MM.1S (cell line): Measurements from ENCODE around the gene GDAP1L1.

Source experiments
- DNase-seq: peaks from one replicate; pipeline ENCODE4 v3.0.0-alpha.2; 2015
- H2AFZ ChIP-seq: fragments of 300-600 bp; sonication (generic); 2 replicates; pipeline ENCODE4 v1.6.0; 2016; ENCODE audit warnings: antibody characterized with exemption, low read length
- H3F3A ChIP-seq: fragments of 300-600 bp; sonication (generic); 2 replicates; pipeline ENCODE4 v1.6.1; 2016; ENCODE audit warnings: mild to moderate bottlenecking, antibody characterized with exemption, low read length, moderate library complexity, mixed read lengths; ENCODE audit not compliant: insufficient read depth
- H3K27ac ChIP-seq: fragments of 300-600 bp; sonication (generic); 2 replicates; pipeline ENCODE4 v1.5.1; 2016; ENCODE audit warnings: mild to moderate bottlenecking, low read length
- H3K27me3 ChIP-seq: fragments of 300-600 bp; sonication (generic); replicated peaks from 2 replicates; pipeline ENCODE4 v1.6.0; 2016; ENCODE audit warnings: low read length; ENCODE audit not compliant: insufficient read depth
- H3K36me3 ChIP-seq: fragments of 300-600 bp; sonication (generic); replicated peaks from 2 replicates; pipeline ENCODE4 v1.6.1; 2016; ENCODE audit warnings: mild to moderate bottlenecking, low read length, mixed read lengths; ENCODE audit not compliant: insufficient read depth
- H3K4me1 ChIP-seq: fragments of 300-600 bp; sonication (generic); 2 replicates; pipeline ENCODE4 v1.6.1; 2016; ENCODE audit warnings: low read length, mixed read lengths
- H3K4me2 ChIP-seq: fragments of 300-600 bp; sonication (generic); 2 replicates; pipeline ENCODE4 v1.6.0; 2016; ENCODE audit warnings: low read depth, low read length
- H3K4me3 ChIP-seq: fragments of 300-600 bp; sonication (generic); 2 replicates; pipeline ENCODE4 v1.5.1; 2016; ENCODE audit warnings: low read length, mixed read lengths
- H3K79me2 ChIP-seq: fragments of 300-600 bp; sonication (generic); 2 replicates; pipeline ENCODE4 v1.6.1; 2016; ENCODE audit warnings: mixed run types, low read length, mixed read lengths
- H3K9ac ChIP-seq: fragments of 300-600 bp; sonication (generic); 2 replicates; pipeline ENCODE4 v1.6.1; 2016; ENCODE audit warnings: low read length, mixed read lengths
- H3K9me2 ChIP-seq: fragments of 300-600 bp; sonication (generic); replicated peaks from 2 replicates; pipeline ENCODE4 v1.6.1; 2016; ENCODE audit warnings: mild to moderate bottlenecking, low read length, mixed read lengths; ENCODE audit not compliant: insufficient read depth
- H3K9me3 ChIP-seq: fragments of 300-600 bp; sonication (generic); replicated peaks from 2 replicates; pipeline ENCODE4 v1.6.1; 2016; ENCODE audit warnings: mild to moderate bottlenecking, low read length, mixed read lengths; ENCODE audit not compliant: insufficient read depth
- H4K20me1 ChIP-seq: fragments of 300-600 bp; sonication (generic); 2 replicates; pipeline ENCODE4 v1.6.1; 2016; ENCODE audit warnings: mild to moderate bottlenecking, low read length, moderate library complexity, mixed read lengths; ENCODE audit not compliant: insufficient read depth
- EZH2 ChIP-seq: fragments of 300-600 bp; sonication (generic); optimal IDR thresholded peaks from 2 replicates; pipeline ENCODE3; 2017; ENCODE audit warnings: low read depth, mild to moderate bottlenecking, antibody characterized with exemption, low read length, mixed read lengths
- EZH2phosphoT487 ChIP-seq: fragments of 300-600 bp; sonication (generic); IDR thresholded peaks from 2 replicates; pipeline ENCODE4 v1.6.1; 2018; ENCODE audit warnings: antibody characterized with exemption, low read length
- TF ChIP-seq, protein P1 (sequence below): fragments of 300-600 bp; sonication (generic); IDR thresholded peaks from 2 replicates; pipeline ENCODE4 v1.5.1; 2016; ENCODE audit warnings: antibody characterized with exemption, low read length, mixed read lengths

The GDAP1L1 gene

DNA sequence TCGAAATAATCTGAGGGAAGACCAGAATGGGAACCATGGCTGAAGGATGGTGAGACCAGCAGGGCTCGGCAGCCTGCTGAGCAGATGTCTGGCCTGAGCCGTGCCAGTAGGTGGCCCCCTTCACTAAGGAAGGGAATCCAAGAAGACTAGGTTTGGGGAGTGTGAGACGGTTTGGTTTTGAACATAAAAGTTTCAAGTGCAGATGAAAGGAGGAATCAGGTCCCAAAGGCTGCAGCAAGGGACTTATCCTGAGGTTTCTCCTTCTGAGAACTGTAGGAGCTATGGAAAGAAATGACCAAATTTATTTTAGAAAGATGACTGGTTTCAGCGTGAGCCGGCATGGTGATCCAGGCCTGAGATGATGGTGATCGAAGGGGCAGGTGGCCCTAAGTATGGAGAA lies 32.0 kb upstream of the GDAP1L1 start:
- TF ChIP-seq, protein P1, sequence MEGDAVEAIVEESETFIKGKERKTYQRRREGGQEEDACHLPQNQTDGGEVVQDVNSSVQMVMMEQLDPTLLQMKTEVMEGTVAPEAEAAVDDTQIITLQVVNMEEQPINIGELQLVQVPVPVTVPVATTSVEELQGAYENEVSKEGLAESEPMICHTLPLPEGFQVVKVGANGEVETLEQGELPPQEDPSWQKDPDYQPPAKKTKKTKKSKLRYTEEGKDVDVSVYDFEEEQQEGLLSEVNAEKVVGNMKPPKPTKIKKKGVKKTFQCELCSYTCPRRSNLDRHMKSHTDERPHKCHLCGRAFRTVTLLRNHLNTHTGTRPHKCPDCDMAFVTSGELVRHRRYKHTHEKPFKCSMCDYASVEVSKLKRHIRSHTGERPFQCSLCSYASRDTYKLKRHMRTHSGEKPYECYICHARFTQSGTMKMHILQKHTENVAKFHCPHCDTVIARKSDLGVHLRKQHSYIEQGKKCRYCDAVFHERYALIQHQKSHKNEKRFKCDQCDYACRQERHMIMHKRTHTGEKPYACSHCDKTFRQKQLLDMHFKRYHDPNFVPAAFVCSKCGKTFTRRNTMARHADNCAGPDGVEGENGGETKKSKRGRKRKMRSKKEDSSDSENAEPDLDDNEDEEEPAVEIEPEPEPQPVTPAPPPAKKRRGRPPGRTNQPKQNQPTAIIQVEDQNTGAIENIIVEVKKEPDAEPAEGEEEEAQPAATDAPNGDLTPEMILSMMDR = peak; percentile 90
- no peak for TF ChIP-seq EZH2phosphoT487
- Histone ChIP-seq H3K27me3 (no peaks in the 10 kb centered on the region), H3K27ac (no peak overlapping the region), H3K9me3 (no peaks in the 10 kb centered on the region), H2AFZ (no peak overlapping the region), H4K20me1 (no peaks in the 10 kb centered on the region), H3K4me3 (no peak overlapping the region), H3K36me3 (no peaks in the 10 kb centered on the region), H3K9me2 (no peaks in the 10 kb centered on the region), H3K4me1 (peaks cover 4% of the 10 kb centered on the region; the same call in 1 of the 2 replicates), H3F3A (peaks cover 10% of the 10 kb centered on the region), H3K79me2 (peaks cover 9% of the 10 kb centered on the region), H3K4me2 (no peak overlapping the region), H3K9ac (no peak overlapping the region)
- DNase-seq = peak; percentile 72

GRCh38 chr20:44217342-44218092 lies 29.6 kb upstream of the GDAP1L1 start:
- H3K27ac ChIP-seq = no peak overlapping the region
- no peak overlapping the region for H3K9ac ChIP-seq
- H3K4me3 ChIP-seq = no peak overlapping the region
- H3K4me2 ChIP-seq = no peak overlapping the region
- H3F3A ChIP-seq = no peaks in the 10 kb centered on the region
- H3K27me3 ChIP-seq = no peaks in the 10 kb centered on the region
- no peaks in the 10 kb centered on the region for H3K9me2 ChIP-seq
- no peak overlapping the region for H2AFZ ChIP-seq
- TF ChIP-seq, protein P1 = peak; percentile 95
- TF ChIP-seq EZH2phosphoT487 = no peak
- no peaks in the 10 kb centered on the region for H3K4me1 ChIP-seq
- no peaks in the 10 kb centered on the region for H3K36me3 ChIP-seq
- peak; percentile 46 for DNase-seq
- H4K20me1 ChIP-seq = no peaks in the 10 kb centered on the region
- no peaks in the 10 kb centered on the region for H3K79me2 ChIP-seq
- H3K9me3 ChIP-seq = no peaks in the 10 kb centered on the region

DNA sequence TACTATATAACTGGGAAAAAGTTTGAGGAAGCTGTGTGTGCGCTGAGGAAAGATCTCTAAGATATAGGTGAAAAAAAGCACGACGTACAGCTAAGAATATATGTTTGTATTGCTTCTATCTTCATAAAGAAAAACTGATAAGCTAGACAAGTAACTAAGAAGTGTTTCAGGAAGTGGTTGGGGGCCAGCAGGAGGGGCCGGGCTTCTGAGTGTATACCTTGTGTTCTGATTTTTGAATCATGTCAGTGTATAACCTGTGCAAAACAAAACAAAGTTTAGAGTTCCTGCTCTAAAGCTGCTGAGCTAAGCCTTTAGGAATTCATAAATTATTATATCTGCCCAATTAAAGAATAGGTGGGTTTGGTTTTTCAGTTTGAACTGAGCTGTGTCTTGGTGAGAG lies 28.7 kb upstream of the GDAP1L1 start:
- no peak overlapping the region for H3K4me2 ChIP-seq
- no peaks in the 10 kb centered on the region for H3K36me3 ChIP-seq
- no peaks in the 10 kb centered on the region for H3K27me3 ChIP-seq
- TF ChIP-seq EZH2phosphoT487 = no peak
- TF ChIP-seq EZH2 = no peak
- TF ChIP-seq, protein P1 = no peak
- H3F3A ChIP-seq = no peaks in the 10 kb centered on the region
- H3K27ac ChIP-seq = no peak overlapping the region
- no peaks in the 10 kb centered on the region for H3K4me1 ChIP-seq
- no peak overlapping the region for H2AFZ ChIP-seq
- no peaks in the 10 kb centered on the region for H3K79me2 ChIP-seq
- H3K9me2 ChIP-seq = no peaks in the 10 kb centered on the region
- no peak overlapping the region for H3K9ac ChIP-seq
- H3K9me3 ChIP-seq = no peaks in the 10 kb centered on the region
- H4K20me1 ChIP-seq = no peaks in the 10 kb centered on the region
- no peak overlapping the region for H3K4me3 ChIP-seq
- DNase-seq = no peak
